ENCODE measurements around the gene THOC7.

Gene THOC7

GRCh38 chr3:63909431-63909830 lies 45.8 kb upstream of the THOC7 start:
- H3K27me3 ChIP-seq (replicated peaks; ENCODE audit: insufficient read depth, low read length), result no peaks in the 10 kb centered on the region
- H3K9me3 ChIP-seq (replicated peaks; ENCODE audit: insufficient read depth, low read length), result no peaks in the 10 kb centered on the region
- H3K27ac ChIP-seq (ENCODE audit: low read length), result no peak overlapping the region
- H3K9ac ChIP-seq (ENCODE audit: low read length), result no peak overlapping the region
- peaks cover 21% of the 10 kb centered on the region for H3K4me1 ChIP-seq (ENCODE audit: low read length)
- TF ChIP-seq EZH2 (optimal IDR thresholded peaks at IDR 0.05; ENCODE audit: low read depth, low read length), result no peak
- TF ChIP-seq CTCF (IDR thresholded peaks at IDR 0.05; ENCODE audit: low read length), result no peak
- no peak for TF ChIP-seq EZH2phosphoT487 (IDR thresholded peaks at IDR 0.05; ENCODE audit: low read length)
- H3F3A ChIP-seq (ENCODE audit: insufficient read depth, low read length), result peaks cover 25% of the 10 kb centered on the region
- H2AFZ ChIP-seq (ENCODE audit: low read length), result no peak overlapping the region
- no peaks in the 10 kb centered on the region for H3K9me2 ChIP-seq (replicated peaks; ENCODE audit: insufficient read depth, low read length)
- H3K4me2 ChIP-seq (ENCODE audit: low read depth, low read length), result no peak overlapping the region
- H4K20me1 ChIP-seq (ENCODE audit: insufficient read depth, low read length), result no peaks in the 10 kb centered on the region
- H3K79me2 ChIP-seq (ENCODE audit: low read length), result peaks cover 24% of the 10 kb centered on the region
- no peak overlapping the region for H3K4me3 ChIP-seq (ENCODE audit: low read length)
- no peaks in the 10 kb centered on the region for H3K36me3 ChIP-seq (replicated peaks; ENCODE audit: insufficient read depth, low read length)
- DNase-seq, result no peak

GRCh38 chr3:63908776-63909175 lies 45.2 kb upstream of the THOC7 start:
- peaks cover 23% of the 10 kb centered on the region for H3F3A ChIP-seq (ENCODE audit: insufficient read depth, low read length)

GRCh38 chr3:63908081-63908736 lies 44.6 kb upstream of the THOC7 start:
- H3K4me3 ChIP-seq (ENCODE audit: low read length), result no peak overlapping the region
- no peak overlapping the region for H2AFZ ChIP-seq (ENCODE audit: low read length)
- TF ChIP-seq EZH2 (optimal IDR thresholded peaks at IDR 0.05; ENCODE audit: low read depth, low read length) (no peak), CTCF (IDR thresholded peaks at IDR 0.05; ENCODE audit: low read length) (no peak), EZH2phosphoT487 (IDR thresholded peaks at IDR 0.05; ENCODE audit: low read length) (no peak)
- H3F3A ChIP-seq (ENCODE audit: insufficient read depth, low read length), result peaks cover 17% of the 10 kb centered on the region
- no peak overlapping the region for H3K9ac ChIP-seq (ENCODE audit: low read length)
- no peak for DNase-seq
- H3K36me3 ChIP-seq (replicated peaks; ENCODE audit: insufficient read depth, low read length), result no peaks in the 10 kb centered on the region
- no peak overlapping the region for H3K4me2 ChIP-seq (ENCODE audit: low read depth, low read length)
- H3K4me1 ChIP-seq (ENCODE audit: low read length), result peaks cover 17% of the 10 kb centered on the region
- H3K9me2 ChIP-seq (replicated peaks; ENCODE audit: insufficient read depth, low read length), result no peaks in the 10 kb centered on the region
- H3K79me2 ChIP-seq (ENCODE audit: low read length), result peaks cover 18% of the 10 kb centered on the region; the same call in 1 of the 2 replicates
- H3K27ac ChIP-seq (ENCODE audit: low read length), result no peak overlapping the region
- H3K27me3 ChIP-seq (replicated peaks; ENCODE audit: insufficient read depth, low read length), result no peaks in the 10 kb centered on the region
- no peaks in the 10 kb centered on the region for H4K20me1 ChIP-seq (ENCODE audit: insufficient read depth, low read length)
- H3K9me3 ChIP-seq (replicated peaks; ENCODE audit: insufficient read depth, low read length), result no peaks in the 10 kb centered on the region

More at GRCh38 chr3:63908776-63909175, 45.2 kb upstream of the THOC7 start:
- Histone ChIP-seq H3K79me2 (ENCODE audit: low read length) (peaks cover 24% of the 10 kb centered on the region), H3K4me2 (ENCODE audit: low read depth, low read length) (no peak overlapping the region), H4K20me1 (ENCODE audit: insufficient read depth, low read length) (no peaks in the 10 kb centered on the region), H3K9ac (ENCODE audit: low read length) (no peak overlapping the region), H2AFZ (ENCODE audit: low read length) (no peak overlapping the region), H3K27ac (ENCODE audit: low read length) (no peak overlapping the region), H3K9me3 (replicated peaks; ENCODE audit: insufficient read depth, low read length) (no peaks in the 10 kb centered on the region), H3K36me3 (replicated peaks; ENCODE audit: insufficient read depth, low read length) (no peaks in the 10 kb centered on the region), H3K27me3 (replicated peaks; ENCODE audit: insufficient read depth, low read length) (no peaks in the 10 kb centered on the region), H3K9me2 (replicated peaks; ENCODE audit: insufficient read depth, low read length) (no peaks in the 10 kb centered on the region), H3K4me1 (ENCODE audit: low read length) (peaks cover 21% of the 10 kb centered on the region), H3K4me3 (ENCODE audit: low read length) (no peak overlapping the region)
- DNase-seq, result no peak
- TF ChIP-seq EZH2 (optimal IDR thresholded peaks at IDR 0.05; ENCODE audit: low read depth, low read length) (no peak), CTCF (IDR thresholded peaks at IDR 0.05; ENCODE audit: low read length) (no peak), EZH2phosphoT487 (IDR thresholded peaks at IDR 0.05; ENCODE audit: low read length) (no peak)

Measured in MM.1S (cell line).